NCI-H82 (cell line): Measurements from ENCODE around the gene FAM209A.
"Not testable (repeated sequence)": the region's sequence is repeated elsewhere in the genome, so short reads cannot be mapped to it uniquely, and the experiment has no call there.

Source experiments
- DNase-seq: peaks from one replicate; lab custom pipeline; 2025; lab: John Stamatoyannopoulos, UW

Gene FAM209A, protein sequence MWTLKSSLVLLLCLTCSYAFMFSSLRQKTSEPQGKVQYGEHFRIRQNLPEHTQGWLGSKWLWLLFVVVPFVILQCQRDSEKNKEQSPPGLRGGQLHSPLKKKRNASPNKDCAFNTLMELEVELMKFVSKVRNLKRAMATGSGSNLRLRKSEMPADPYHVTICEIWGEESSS

DNA sequence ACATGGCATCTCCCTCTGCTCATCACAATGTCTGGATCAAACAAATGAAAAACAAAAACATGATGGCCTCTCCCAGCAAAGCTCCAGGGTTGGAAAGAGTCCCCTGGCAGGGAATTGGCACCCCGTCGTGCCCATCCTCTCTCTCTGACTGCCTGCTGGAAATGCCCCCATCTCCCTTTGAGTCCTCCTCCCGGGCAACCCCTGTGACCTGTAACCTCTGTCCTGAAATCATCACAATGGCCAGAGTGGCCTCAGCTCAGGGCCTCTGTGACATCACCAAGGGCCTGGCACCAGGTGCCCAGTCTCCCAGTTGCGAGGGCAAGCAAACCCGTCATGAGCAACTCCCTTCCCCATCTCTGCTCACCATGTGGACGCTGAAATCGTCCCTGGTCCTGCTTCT lies at the start of gene FAM209A:
TSS of gene FAM209A (plus strand) at position 301 of the 400 bp plus-strand sequence. CDS start at position 366, 65 bp downstream.
- DNase-seq: not testable (repeated sequence)

DNA sequence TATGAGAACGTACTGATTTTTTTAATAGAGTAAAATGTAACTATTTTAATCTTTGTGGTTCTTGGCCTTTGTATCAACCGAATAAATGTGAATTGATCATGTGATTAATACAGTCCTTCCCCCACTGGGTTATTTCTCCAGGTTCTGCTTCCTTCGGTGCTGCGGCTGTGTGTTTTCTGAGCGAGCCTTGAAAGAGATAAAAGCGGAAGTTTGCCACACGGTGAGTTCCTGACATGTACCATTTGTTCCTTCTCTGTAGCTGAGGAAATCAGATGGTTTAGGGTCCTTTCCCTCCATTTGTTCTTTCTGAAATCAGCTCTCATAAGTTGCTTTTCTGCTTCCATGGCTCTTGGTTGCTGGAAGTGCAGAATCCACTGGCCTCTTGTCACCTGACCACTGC lies 40.6 kb upstream of the FAM209A start:
- no peak for DNase-seq

DNA sequence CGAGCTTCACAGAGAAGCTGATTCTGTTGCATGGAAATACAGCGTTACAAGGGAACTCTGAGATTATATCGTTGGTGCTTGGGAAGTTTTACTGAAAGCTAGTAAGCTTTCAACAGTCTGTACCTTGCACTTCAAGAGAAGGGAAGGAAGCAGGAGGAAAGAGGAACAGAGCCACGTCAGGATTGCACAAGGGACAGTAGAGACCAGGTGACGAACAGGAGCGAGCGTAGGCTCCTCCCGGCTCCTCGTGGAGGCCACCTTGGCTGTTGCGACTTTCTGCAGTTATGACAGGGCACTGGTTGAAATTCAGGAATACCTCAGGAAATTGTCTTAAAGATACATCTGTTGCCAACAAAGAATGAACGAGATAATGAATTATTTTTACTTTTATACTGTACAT lies 37.3 kb upstream of the FAM209A start:
- no peak for DNase-seq

DNA sequence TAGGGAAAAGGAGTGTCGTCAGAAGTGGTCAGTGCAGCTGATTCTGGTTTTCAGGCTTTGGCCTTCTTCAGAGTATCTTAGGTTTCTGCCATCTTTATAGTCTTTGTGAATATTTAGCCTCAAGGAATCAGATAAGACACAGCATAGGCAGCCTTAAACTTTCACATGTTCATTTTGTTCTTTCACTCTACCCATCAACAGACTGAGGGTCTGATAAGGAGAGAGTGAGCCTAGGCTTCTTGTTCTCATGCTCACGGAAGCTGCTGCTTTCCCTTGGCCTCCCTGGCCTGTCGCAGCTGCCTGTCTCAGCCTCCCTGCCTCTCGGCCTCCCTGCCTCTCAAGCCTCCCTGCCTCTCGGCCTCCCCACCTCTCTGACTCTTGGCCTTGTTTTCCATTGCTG lies 36.0 kb upstream of the FAM209A start:
- no peak for DNase-seq

DNA sequence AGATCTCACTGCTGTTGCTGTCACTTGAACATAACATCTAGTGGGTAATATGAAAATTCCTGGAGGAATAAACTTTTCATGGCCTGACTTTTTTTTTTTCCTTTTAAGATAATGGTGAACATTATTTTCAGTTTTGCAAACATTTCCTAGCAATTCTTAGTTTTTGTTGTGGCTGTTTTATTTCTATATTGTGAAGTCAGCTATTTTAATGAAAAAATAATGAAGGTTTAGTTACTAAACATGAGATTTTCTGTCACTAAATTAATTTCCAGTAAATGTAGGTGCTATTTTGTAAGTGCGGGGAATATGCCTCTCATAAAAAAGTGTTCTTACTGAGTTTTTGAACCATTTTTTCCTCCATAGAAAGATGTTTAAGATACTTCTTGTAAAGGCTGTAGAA lies 23.4 kb upstream of the FAM209A start:
- DNase-seq: no peak

DNA sequence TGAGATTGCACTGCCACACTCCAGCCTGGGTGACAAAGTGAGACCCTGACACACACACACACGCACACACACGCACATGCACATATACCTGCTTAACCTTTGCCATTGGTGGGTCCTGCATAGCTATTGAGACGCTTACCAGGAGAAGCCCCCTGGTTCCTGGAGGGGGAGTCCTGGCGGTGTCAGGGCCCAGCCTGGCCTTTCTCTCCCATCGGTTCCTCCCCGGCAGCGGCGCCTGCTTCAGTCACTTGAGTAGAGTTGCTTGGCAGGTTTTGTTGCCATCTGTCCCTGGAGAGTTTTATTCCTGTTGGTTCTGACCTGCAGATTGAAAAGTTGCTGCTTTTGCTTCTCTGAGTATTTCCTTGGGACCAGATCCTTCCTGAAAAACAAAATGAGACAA lies 20.6 kb upstream of the FAM209A start:
- no peak for DNase-seq

DNA sequence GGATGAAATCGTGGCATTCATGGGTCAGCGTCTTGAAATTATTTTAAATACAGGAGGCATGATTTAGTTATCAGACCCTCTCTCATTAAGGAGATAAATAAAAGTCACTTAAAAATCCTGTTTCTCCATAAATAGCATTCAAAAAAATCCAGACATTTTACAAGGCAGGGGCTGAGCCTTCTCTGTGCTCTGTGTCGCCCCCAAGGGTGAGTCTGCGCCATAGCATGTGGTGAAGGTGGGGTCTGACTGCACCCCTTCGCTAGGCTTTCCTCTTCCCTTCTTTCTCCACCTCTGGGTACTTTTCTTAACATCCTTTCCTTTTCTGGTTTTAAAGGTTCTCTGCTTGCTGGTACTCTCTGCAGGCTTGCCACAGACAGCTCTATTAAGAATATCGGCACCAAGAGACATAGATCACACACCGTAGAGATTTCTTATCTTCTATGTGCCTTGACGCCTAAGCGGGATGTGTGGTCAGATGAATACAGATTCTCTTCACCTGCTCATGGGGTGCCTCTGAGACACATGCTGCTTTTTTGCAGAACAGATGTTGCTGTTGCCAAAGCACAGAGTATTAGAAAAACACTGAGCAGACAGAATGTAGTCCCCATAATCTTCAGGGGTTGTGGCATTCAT lies 20.1 kb upstream of the FAM209A start:
- peak; percentile 18 for DNase-seq

DNA sequence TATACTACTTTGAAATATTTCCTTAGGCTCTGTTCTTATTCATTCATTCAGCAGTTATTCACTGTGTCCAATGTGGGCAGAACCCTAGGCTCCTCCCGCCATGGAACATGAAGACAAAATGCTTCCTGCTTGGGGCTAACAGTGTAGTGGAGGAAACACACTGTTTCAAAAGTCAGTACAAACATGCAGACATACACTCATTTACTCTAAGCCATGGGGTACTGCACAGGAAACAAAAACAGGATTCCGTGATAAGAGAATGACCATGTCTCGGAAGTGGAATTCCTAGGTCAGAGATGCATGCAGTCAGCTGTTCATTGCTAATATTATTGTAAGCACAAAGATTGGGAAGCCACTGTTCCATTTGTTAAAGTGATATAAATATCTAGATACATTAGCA lies 18.4 kb upstream of the FAM209A start:
- no peak for DNase-seq

DNA sequence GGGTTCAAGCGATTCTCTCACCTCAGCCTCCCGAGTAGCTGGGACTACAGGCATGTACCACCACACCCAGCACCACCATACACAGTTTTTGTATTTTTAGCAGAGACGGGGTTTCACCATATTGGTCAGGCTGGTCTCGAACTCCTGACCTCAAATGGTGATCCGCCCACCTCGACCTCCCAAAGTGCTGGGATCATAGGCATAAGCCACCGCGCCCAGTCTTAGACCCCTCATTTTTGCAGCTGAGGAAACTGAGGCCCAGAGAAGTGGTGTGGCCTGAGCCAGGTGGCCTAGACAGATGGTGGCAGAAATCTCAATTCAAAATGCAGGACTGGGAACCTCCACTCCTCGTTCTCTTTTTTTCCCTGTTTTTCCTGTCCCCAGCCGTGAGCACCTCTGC lies 12.6 kb upstream of the FAM209A start:
- no peak for DNase-seq

DNA sequence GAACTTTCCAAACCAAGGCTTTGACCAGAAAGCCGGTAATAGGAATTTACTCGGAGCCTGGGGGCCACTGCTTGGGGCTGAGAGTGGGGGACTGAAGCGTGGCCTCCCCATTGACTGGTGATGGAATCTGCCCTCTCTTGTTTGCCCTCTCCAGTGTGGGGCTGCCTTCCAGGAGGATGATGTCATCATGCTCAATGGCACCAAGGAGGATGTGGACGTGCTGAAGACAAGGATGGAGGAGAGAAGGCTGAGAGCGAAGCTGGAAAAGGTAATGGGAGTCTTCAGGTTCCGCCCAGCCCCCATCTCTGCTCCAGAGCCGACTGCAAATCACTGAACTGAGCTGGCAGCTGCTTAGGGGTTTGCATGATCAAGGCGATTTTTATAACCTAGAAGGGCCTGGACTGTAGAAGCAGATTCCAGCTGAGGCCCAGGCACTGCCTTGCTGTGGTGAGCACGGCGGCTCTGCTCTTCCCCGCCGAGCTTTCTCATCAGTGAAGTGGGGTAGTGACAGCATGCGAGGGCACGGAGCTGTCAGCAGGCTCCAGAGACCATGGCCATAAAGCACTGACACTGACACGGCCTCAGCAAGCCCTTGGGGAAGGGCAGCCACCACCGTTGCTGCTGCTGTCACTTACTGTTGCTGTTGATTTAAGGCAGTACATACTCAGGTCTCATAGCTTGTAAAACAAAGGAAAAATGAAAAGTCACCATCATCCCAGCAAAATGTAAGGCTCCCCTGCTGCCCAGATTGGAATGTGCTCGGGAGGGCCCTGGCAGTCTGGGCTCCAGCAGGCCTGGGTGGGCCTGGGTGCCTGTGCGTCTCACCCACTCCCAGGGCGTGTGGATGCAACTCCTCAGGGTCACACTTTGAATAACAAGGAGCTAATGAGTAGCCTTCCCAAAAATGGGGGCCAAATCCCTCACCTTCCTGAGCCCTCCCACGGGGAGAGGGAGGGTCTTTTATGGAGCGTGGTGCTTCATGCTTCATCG lies 11.1 kb upstream of the FAM209A start:
- no peak for DNase-seq

DNA sequence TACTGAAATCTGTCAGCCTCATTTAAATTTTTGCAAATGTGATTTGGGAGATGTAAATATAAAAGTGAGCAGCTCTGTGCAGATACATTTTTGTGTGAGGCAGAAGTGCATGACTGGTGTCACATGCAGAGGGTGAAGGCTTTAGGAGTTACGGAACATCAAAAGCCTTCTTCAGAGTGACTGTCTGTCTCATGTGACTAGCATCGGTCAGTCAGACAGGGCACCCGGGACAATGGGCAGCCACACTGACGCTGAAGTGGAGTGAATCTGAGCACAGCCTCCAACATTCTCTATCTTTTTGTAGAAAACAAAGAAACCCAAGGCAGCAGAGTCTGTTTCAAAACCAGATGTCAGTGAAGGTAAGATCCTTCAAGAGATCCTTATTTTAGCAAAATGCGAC lies 7.9 kb upstream of the FAM209A start:
- no peak for DNase-seq

DNA sequence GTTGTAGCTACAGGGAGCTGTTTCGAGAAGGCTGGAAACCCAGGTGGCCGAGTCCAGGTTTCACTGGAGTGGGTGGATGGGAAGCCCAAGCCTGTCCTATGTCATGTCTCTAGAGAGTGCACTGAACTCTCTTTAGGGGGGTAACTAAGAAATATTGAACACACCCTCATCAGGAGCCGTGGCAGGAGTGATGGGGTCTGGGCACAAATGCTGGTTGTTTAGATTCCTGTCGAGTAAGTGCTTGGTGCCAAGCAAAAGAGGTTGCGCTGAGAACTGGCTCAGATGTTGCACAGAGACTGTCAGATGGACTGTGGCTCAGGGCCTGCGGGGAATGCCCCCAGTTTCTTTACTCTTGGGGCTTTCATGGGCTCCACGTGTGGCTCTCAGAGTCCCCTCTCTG lies 7.3 kb upstream of the FAM209A start:
- DNase-seq: no peak

DNA sequence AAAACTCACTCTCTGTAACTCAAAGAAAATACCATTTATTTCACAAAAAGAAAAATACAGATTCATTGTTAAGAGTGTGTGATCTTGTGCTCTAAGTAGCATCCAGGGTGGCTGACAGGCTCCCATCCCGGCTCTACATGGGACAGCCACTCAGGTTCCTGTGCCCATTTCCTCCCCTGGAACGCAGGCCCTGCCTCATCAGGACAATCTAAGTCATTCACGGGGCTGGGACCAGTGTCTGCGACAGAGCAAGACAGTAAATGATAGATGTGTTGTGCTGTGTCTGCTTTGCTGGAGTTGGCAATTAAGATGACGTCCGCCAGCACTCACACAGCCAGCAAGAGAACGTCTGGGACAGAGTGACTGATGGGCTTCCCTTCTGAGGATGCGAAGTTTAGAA lies 6.9 kb upstream of the FAM209A start:
- DNase-seq: no peak

DNA sequence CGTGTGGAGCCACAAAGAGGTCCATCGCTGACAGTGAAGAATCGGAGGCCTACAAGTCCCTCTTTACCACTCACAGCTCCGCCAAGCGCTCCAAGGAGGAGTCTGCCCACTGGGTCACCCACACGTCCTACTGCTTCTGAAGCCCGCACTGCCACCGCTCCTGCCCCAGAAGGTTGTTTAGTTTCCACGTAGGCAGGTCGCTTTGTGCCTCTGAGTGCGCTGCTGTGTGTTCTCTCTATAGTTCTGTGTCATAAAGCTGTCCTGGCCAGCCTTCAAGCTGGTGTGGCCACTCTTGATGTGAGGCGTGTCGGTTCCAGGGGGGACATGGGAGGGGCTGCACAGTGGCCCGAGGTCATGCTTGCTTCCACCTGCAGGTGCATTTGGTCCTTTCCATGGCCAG lies 6.4 kb upstream of the FAM209A start:
- DNase-seq: no peak

DNA sequence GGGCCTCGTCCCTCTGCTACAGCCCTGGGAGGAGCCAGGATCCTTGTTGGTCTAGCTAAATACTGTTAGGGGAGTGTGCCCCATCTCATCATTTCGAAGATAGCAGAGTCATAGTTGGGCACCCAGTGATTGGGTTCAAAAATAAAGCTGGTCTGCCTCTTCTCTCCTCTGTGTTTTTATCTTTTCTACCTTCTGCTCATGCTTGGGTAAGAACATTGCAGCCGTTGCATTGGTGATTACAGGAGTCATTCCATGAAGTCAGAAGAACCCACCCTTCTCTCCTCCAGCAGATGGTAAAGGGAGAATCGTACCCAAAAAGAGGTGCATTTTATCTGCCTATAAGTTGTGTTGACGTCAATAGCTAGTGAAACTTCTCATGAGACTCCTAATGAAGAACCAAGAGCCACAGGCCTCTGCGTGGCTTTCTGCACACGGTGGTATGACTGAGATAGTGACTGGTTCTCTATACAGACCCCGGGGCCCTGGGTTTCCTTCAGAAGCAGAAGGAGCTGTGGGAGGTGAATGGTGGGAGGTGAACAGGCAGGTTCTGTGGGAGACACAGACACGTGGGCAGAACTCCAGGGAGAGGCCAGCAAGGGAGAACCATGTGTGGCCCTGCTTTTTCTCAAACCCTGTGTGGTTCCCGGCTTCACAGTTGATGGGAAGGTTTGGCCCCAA lies 5.7 kb upstream of the FAM209A start:
- DNase-seq: no peak

DNA sequence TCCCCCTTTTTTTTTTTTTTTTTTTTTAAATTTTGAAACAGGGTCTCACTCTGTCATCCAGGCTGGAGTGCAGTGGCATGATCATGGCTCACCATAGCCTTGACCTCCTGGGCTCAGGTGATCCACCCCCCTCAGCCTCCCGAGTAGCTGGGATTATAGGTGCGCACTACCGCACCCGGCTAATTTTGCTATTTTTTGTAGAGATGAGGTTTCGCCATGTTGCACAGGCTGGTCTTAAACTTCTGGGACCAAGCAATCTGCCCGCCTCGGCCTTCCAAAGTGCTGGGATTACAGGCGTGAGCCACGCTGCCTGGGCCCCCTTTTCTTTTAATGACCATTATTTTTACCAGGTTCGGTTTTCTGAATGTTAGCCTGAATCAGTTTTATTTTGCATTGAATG lies 5.0 kb upstream of the FAM209A start:
- DNase-seq: no peak

DNA sequence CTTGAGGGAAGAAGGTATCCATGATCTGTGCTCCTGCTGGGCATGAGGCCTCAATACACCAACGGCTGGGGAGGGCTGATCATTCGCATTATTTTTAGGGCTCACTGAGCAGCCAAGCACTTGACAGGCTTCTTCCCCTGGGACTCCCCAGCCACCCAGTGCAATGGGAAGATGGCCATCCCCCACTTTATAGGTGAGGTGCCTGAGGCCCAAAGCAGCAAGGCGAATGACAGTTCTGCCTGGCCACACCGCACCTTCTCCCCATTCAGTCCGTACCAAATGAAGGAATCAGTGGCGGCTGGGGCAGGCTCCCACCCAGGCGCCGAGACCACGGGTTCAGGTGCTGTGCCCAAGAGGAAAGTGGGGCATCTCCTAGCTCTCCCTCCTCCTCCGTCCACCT lies 4.4 kb upstream of the FAM209A start:
- DNase-seq: no peak

DNA sequence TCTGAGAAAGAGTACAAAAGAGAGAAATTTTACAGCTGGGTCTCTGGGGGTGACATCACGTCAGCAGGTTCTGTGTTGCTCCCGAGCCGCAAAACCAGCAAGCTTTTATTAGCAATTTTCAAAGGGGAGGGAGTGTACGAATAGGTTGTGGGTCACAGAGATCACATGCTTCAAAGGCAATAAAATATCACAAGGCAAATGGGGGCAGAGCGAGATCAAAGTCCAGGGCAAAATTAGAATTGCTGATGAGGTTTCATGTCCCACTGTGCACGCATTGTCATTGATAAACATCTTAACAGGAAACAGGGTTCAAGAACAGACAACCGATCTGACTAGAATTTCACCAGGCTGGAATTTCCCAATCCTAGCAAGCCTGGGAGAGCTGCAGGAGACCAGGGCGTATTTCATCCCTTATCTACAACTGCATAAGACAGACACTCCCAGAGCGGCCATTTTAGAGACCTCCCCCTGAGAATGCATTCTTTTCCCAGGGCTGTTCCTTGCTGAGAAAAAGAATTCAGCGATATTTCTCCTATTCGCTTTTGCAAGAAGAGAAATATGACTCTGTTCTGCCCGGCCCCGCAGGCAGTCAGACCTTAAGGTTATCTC lies 3.7 kb upstream of the FAM209A start:
- DNase-seq: not testable (repeated sequence)

DNA sequence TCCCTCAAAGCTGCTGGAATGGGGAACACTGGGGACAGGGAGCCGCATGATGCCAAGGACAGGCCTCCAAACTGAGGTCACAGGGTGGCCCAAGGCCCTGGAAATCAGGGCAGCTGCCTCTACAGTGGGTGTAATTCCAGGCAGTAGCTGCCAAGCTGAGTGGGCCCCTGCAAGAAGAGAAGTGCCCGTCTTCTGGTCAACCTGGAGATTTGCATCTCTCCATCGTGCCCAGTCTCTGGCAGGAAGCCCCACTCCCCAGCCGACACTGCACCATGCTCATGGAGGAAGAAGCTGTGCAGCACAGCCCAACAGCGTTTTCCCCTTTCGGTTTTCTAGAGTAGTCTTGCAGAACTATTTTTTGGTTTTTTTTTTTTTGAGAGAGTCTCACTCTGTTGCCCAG lies 2.2 kb upstream of the FAM209A start:
- DNase-seq: no peak

DNA sequence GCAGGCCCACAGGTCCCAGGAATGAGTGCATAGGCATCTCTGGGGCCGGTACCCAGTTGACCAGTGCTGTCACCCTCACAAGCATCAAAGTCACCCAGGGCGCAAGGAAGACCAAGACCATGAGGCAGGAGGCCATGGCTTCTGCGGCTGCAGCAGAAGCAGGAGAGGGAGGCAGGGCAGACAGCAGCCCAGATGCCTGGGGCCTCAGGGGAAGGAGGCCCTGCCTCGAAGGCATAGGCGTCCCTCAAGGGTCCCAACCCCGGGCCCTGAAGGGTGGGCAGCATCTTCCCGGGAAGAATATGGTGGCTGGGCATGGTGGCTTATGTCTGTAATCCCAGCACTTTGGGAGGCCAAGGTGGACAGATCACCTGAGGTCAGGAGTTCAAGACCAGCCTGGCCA lies 3.0 kb downstream of the FAM209A start:
- DNase-seq: no peak

DNA sequence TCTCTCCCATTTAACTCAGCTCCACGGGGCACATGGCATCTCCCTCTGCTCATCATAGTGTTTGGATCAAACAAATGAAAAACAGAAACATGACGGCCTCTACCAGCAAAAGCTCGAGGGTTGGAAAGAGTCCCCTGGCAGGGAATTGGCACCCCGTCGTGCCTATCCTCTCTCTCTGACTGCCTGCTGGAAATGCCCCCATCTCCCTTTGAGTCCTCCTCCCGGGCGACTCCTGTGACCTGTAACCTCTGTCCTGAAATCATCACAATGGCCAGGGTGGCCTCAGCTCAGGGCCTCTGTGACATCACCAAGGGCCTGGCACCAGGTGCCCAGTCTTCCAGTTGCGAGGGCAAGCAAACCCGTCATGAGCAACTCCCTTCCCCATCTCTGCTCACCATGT lies 8.4 kb downstream of the FAM209A start, which contains the start of gene FAM209B:
TSS of gene FAM209B (plus strand) at position 301 of the 400 bp plus-strand sequence. CDS start at position 397, 96 bp downstream.
- not testable (repeated sequence) for DNase-seq

DNA sequence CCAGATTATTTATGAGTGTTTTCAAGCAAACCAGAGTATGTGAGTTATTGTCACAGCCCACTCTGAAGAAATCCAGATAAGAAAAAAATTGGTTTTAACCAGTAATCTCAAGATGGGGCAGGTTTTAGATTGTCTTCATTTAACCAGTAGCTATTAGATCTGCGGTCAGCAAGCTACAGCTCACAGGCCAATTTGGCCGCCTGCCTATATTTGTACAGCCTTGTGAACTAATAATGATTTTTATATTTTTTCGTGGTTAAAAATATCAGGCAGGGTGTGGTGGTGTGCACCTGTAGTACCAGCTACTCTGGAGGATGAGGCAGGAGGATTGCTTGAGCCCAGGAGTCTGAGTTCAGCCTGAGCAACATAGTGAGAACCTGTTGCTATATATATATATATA lies 13.5 kb downstream of the FAM209A start:
- DNase-seq: no peak
